ENCODE results near the gene CFAP65. TPM values are rescaled to one million over a fixed set of nuclear protein-coding genes. Genes with fewer than 3 reads are reported as not detected.
A peak's percentile ranks its signal among the peaks of the same experiment; 100 is the strongest.

Gene CFAP65
- total RNA-seq, 2 donors from 2014 or later = 4.4 TPM; not detected in 1

- 78% methylated on average over 6 of the region's 6 CpGs for WGBS
- Histone ChIP-seq H3K36me3 (no peaks in the 10 kb centered on the region), H3K4me1 (replicated peaks) (peaks cover 16% of the 10 kb centered on the region), H3K27me3 (replicated peaks; ENCODE audit: insufficient read depth) (peaks cover 3% of the 10 kb centered on the region), H3K4me3 (no peak overlapping the region), H3K9me3 (no peaks in the 10 kb centered on the region), H3K27ac (no peak overlapping the region)
- TF ChIP-seq POLR2A (IDR thresholded peaks at IDR 0.05) (no peak), CTCF (IDR thresholded peaks at IDR 0.05) (no peak), POLR2AphosphoS5 (IDR thresholded peaks at IDR 0.05) (no peak)
- no peak for DNase-seq (ENCODE audit: low spot score)
- intact Hi-C loops (cut with DNase I) = no loop called here
Observed at GRCh38 chr2:219062081-219062480, 20.8 kb upstream of the CFAP65 start.

GRCh38 chr2:219060821-219061791 lies 19.8 kb upstream of the CFAP65 start, which contains the start of gene IHH:
Gene IHH (minus strand): TSS chr2:219060921. CDS start chr2:219060467, 454 bp downstream.
- intact Hi-C loops (cut with DNase I) = no loop called here
- TF ChIP-seq CTCF (IDR thresholded peaks at IDR 0.05) (no peak), POLR2AphosphoS5 (IDR thresholded peaks at IDR 0.05) (no peak), POLR2A (IDR thresholded peaks at IDR 0.05) (no peak)
- Histone ChIP-seq H3K27me3 (replicated peaks; ENCODE audit: insufficient read depth) (peaks cover 3% of the 10 kb centered on the region), H3K4me3 (peak within 1 kb of the TSS; percentile 23 to 45), H3K27ac (no peak within 1 kb of the TSS), H3K36me3 (no peaks in the 10 kb centered on the region), H3K9me3 (no peaks in the 10 kb centered on the region), H3K4me1 (replicated peaks) (peaks cover 16% of the 10 kb centered on the region)
- 2% methylated on average over 50 of the region's 76 CpGs for WGBS
- DNase-seq (ENCODE audit: low spot score) = peak; percentile 36

GRCh38 chr2:219059725-219060682 lies 18.7 kb upstream of the CFAP65 start:
- peaks cover 3% of the 10 kb centered on the region for H3K27me3 ChIP-seq (replicated peaks; ENCODE audit: insufficient read depth)

GRCh38 chr2:219059375-219059724 lies 18.0 kb upstream of the CFAP65 start:
- H3K9me3 ChIP-seq = no peaks in the 10 kb centered on the region
- H3K4me3 ChIP-seq = peak overlapping the region; percentile 23 to 45
- peaks cover 16% of the 10 kb centered on the region for H3K4me1 ChIP-seq (replicated peaks)
- intact Hi-C loops (cut with DNase I) = loop anchor here (2.0 to 5.0 kb wide), 2 partner anchors 58 to 95 kb away; no protein-coding TSS in a partner anchor
- H3K27ac ChIP-seq = peak overlapping the region in 1 of 2 donors; percentile 1
- no peaks in the 10 kb centered on the region for H3K36me3 ChIP-seq
- WGBS = 4% methylated on average over 17 of the region's 17 CpGs
- no peak for TF ChIP-seq POLR2A (IDR thresholded peaks at IDR 0.05)
- TF ChIP-seq CTCF (IDR thresholded peaks at IDR 0.05) = no peak
- TF ChIP-seq POLR2AphosphoS5 (IDR thresholded peaks at IDR 0.05) = no peak
- DNase-seq (ENCODE audit: low spot score) = no peak
- peaks cover 3% of the 10 kb centered on the region for H3K27me3 ChIP-seq (replicated peaks; ENCODE audit: insufficient read depth)

More at GRCh38 chr2:219059725-219060682, 18.7 kb upstream of the CFAP65 start:
- H3K27ac ChIP-seq = no peak overlapping the region
- intact Hi-C loops (cut with DNase I) = loop anchor here (2.0 to 5.0 kb wide), 2 partner anchors 57 to 95 kb away; no protein-coding TSS in a partner anchor
- TF ChIP-seq POLR2AphosphoS5 (IDR thresholded peaks at IDR 0.05) (no peak), CTCF (IDR thresholded peaks at IDR 0.05) (peak in 1 of 4 experiments; percentile 9), POLR2A (IDR thresholded peaks at IDR 0.05) (no peak)
- peaks cover 16% of the 10 kb centered on the region for H3K4me1 ChIP-seq (replicated peaks)
- peak overlapping the region; percentile 23 to 45 for H3K4me3 ChIP-seq
- WGBS = 1% methylated on average over 33 of the region's 81 CpGs
- DNase-seq (ENCODE audit: low spot score) = no peak
- H3K36me3 ChIP-seq = no peaks in the 10 kb centered on the region
- no peaks in the 10 kb centered on the region for H3K9me3 ChIP-seq
